Measurements from ENCODE around the gene PSMD14. TPM values are rescaled to one million over a fixed set of nuclear protein-coding genes. Genes with fewer than 3 reads are reported as not detected.

The PSMD14 gene
- total RNA-seq, 1 experiment from 2014 or later, result 118 TPM

DNA sequence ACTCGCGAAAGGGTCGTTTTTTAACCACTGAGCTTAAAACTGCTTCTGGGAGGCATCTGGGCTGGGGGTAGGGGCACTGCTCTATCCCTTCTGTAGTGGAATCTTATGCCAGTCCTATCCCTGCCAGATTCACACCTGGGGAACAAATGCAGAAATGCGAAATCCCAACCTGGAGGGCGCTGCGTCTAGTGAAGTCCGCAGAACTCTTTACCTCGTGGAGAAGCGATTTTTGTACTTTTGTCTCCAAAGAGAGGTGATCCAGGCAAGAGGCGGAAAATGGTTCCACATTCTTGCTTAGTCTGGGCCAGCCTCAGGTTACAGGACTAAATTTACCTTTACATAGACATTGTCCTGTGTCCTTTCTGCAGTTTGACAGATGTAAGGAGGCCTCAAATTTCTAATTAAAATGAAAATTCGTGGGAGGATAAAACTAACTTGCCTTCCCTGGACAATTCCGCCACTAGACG lies 118.3 kb downstream of the PSMD14 start (continued):
- TF ChIP-seq, protein P1, sequence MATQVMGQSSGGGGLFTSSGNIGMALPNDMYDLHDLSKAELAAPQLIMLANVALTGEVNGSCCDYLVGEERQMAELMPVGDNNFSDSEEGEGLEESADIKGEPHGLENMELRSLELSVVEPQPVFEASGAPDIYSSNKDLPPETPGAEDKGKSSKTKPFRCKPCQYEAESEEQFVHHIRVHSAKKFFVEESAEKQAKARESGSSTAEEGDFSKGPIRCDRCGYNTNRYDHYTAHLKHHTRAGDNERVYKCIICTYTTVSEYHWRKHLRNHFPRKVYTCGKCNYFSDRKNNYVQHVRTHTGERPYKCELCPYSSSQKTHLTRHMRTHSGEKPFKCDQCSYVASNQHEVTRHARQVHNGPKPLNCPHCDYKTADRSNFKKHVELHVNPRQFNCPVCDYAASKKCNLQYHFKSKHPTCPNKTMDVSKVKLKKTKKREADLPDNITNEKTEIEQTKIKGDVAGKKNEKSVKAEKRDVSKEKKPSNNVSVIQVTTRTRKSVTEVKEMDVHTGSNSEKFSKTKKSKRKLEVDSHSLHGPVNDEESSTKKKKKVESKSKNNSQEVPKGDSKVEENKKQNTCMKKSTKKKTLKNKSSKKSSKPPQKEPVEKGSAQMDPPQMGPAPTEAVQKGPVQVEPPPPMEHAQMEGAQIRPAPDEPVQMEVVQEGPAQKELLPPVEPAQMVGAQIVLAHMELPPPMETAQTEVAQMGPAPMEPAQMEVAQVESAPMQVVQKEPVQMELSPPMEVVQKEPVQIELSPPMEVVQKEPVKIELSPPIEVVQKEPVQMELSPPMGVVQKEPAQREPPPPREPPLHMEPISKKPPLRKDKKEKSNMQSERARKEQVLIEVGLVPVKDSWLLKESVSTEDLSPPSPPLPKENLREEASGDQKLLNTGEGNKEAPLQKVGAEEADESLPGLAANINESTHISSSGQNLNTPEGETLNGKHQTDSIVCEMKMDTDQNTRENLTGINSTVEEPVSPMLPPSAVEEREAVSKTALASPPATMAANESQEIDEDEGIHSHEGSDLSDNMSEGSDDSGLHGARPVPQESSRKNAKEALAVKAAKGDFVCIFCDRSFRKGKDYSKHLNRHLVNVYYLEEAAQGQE (IDR thresholded peaks at IDR 0.05; ENCODE audit: low read depth), result no peak
- TF ChIP-seq EZH2phosphoT487 (IDR thresholded peaks at IDR 0.05; ENCODE audit: borderline replicate concordance) (no peak), EGR1 (IDR thresholded peaks at IDR 0.05; ENCODE audit: low read depth) (no peak), POLR2AphosphoS5 (IDR thresholded peaks at IDR 0.05; ENCODE audit: low read depth, low read length) (no peak), SRF (IDR thresholded peaks at IDR 0.05; ENCODE audit: low read depth) (no peak), RAD21 (IDR thresholded peaks at IDR 0.05; ENCODE audit: low read depth) (no peak), POLR2A (IDR thresholded peaks at IDR 0.05; ENCODE audit: borderline replicate concordance, extremely low read depth, insufficient read depth, insufficient read length) (no peak)
- TF ChIP-seq, protein P2, sequence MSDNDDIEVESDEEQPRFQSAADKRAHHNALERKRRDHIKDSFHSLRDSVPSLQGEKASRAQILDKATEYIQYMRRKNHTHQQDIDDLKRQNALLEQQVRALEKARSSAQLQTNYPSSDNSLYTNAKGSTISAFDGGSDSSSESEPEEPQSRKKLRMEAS (IDR thresholded peaks at IDR 0.05), result no peak

DNA sequence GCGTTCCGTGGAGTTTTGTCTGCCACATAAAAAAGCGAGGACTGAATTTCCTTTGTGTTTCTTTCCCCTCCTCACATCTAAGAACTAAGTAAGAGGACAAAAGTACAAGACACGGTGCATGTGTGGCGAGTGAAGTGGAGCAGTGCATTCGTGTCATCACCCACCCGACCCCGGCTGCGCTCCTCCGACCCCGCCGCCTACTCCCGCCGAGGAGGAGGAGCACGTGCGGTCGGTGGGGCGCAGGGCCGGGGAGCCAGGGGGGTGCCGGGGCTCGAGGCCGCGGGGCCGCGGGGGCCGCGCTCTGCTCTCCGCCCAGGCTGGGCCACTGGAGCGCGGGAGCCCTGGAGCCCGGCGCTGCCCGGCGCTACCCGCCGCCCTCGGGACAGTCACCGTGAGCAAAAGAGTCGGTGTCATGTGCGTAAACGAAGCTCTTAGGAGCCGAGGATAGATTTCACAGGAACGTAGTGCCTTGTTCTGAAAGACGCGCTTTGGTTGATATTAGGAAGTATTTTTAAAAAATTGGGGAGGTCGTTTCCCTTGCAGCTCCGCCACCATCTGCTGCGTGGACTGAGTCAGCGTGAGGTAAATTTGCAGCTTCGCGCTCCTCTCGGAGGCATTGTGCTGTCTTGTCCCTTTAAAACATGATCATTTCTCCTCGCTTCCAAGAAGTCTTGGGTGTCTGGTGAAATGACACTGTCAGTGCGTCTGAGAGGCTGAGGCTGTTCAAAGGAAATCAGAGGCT lies 118.9 kb downstream of the PSMD14 start:
- no peaks in the 10 kb centered on the region for H4K20me1 ChIP-seq (ENCODE audit: insufficient read depth)
- no TSS peak for BruUV-seq (replicated peaks)
- no peaks in the 10 kb centered on the region for H3K79me2 ChIP-seq (ENCODE audit: insufficient read depth, low read length)
- TF ChIP-seq SRF (IDR thresholded peaks at IDR 0.05; ENCODE audit: low read depth) (no peak), JUND (IDR thresholded peaks at IDR 0.05) (no peak), SP1 (IDR thresholded peaks at IDR 0.05; ENCODE audit: low read depth) (no peak), EZH2phosphoT487 (IDR thresholded peaks at IDR 0.05; ENCODE audit: borderline replicate concordance) (no peak), EGR1 (IDR thresholded peaks at IDR 0.05; ENCODE audit: low read depth) (no peak), CEBPB (IDR thresholded peaks at IDR 0.05; ENCODE audit: low read depth) (no peak), ZNF274 (IDR thresholded peaks at IDR 0.05; ENCODE audit: low read depth, low read length) (no peak), ZFX (IDR thresholded peaks at IDR 0.05) (no peak)
- TF ChIP-seq, protein P2 (IDR thresholded peaks at IDR 0.05), result no peak
- ChIA-PET RAD21 (ENCODE audit: low non-redundant PET in 1 of 2, low total read pairs in 2 of 2, uncharacterized antibody in 2 of 2, unreplicated experiment in 2 of 2) (no interaction called here), CTCF (no interaction called here), POLR2A (no interaction called here)
- no peak overlapping the region for H3K4me3 ChIP-seq (replicated peaks in 1 of 2; ENCODE audit: low read depth in 1 of 2, low read length in 2 of 2)
- no peaks in the 10 kb centered on the region for H3K9me3 ChIP-seq (ENCODE audit: control insufficient read depth in 1 of 2, insufficient read depth in 1 of 2, low read depth in 1 of 2, low read length in 2 of 2)
- H3K4me2 ChIP-seq (ENCODE audit: low read length), result no peak overlapping the region
- no peak overlapping the region for H3K27ac ChIP-seq (ENCODE audit: low read depth, low read length)
- no peaks in the 10 kb centered on the region for H3K36me3 ChIP-seq (ENCODE audit: control insufficient read depth in 1 of 2, insufficient read depth in 2 of 2, low read length in 2 of 2)
- intact Hi-C loops (cut with micrococcal nuclease), result no loop called here
- DNase-seq (ENCODE audit: low read depth, low spot score) (no peak), ATAC-seq (no peak)
- no peaks in the 10 kb centered on the region for H3K9me2 ChIP-seq (ENCODE audit: insufficient read depth)
- no peaks in the 10 kb centered on the region for H3K4me1 ChIP-seq (ENCODE audit: control insufficient read depth in 1 of 2, insufficient read depth in 2 of 2, low read length in 2 of 2)
- no peak overlapping the region for H2AFZ ChIP-seq (ENCODE audit: low read depth, low read length, poor library complexity, severe bottlenecking)
- H3K27me3 ChIP-seq (ENCODE audit: insufficient read depth, low read length), result no peaks in the 10 kb centered on the region
- H3K9ac ChIP-seq (ENCODE audit: low read length), result no peak overlapping the region

Data from HCT116 (cell line).